SW480 (cell line): ENCODE results near the gene TANK.
"Not testable (repeated sequence)": the region's sequence is repeated elsewhere in the genome, so short reads cannot be mapped to it uniquely, and the experiment has no call there.

Experiments used
- DNase-seq: peaks from one replicate; pipeline ENCODE4 v3.0.0-alpha.2; 2016; ENCODE audit warnings: low spot score

The TANK gene

GRCh38 chr2:161273038-161273760, 113.0 kb downstream of the TANK start:
- peak; percentile 62 for DNase-seq

- peak; percentile 64 for DNase-seq
These were observed 118.5 kb downstream of the TANK start for GRCh38 chr2:161278564-161279229.

- DNase-seq = peak; percentile 32
These were observed 119.1 kb downstream of the TANK start for GRCh38 chr2:161279230-161279815.

- not testable (repeated sequence) for DNase-seq
These were observed 120.7 kb downstream of the TANK start for GRCh38 chr2:161280906-161281323.

GRCh38 chr2:161281615-161282310, 121.5 kb downstream of the TANK start:
- not testable (repeated sequence) for DNase-seq

- not testable (repeated sequence) for DNase-seq
These were observed 122.0 kb downstream of the TANK start for GRCh38 chr2:161282311-161282644.

GRCh38 chr2:161283926-161284325, 123.7 kb downstream of the TANK start:
- no peak for DNase-seq
